B cell (primary cell): ENCODE results near the gene NR4A1. TPM values are rescaled to one million over a fixed set of nuclear protein-coding genes. Genes with fewer than 3 reads are reported as not detected.

Experiments used
- ATAC-seq: fragments of 200-7000 bp; cut with Tn5 transposase; one replicate; pipeline ENCODE4 v1.10.0; 2021; ENCODE audit warnings: low read depth, mild to moderate bottlenecking, moderate number of reproducible peaks, moderate library complexity
- CTCF ChIA-PET: fragments of 350-600 bp; sonication (Branson Sonifier 250); formaldehyde crosslinking; loops from one replicate; lab custom pipeline; 2021; ENCODE audit warnings: antibody characterized with exemption, inconsistent platforms; lab: Charles Lee
- POLR2A ChIA-PET: fragments of 350-600 bp; sonication (Branson Sonifier 250); formaldehyde crosslinking; loops from one replicate; lab custom pipeline; 2021; ENCODE audit warnings: antibody characterized with exemption; lab: Charles Lee
- DNase-seq: peaks from one replicate; pipeline ENCODE4 v3.0.0; 2013
- H2AFZ ChIP-seq: 2 replicates; pipeline ENCODE4 v1.6.1; 2012; ENCODE audit warnings: mild to moderate bottlenecking, low read depth, low read length; ENCODE audit not compliant: insufficient read depth, poor library complexity, severe bottlenecking
- H3K27ac ChIP-seq, 2 donors: 1 replicate in 1 of 2; 2 replicates in 1 of 2; pipeline ENCODE4 v1.5.1; 2012 to 2013; ENCODE audit warnings: low read length in 2 of 2, mild to moderate bottlenecking in 2 of 2, moderate library complexity in 1 of 2
- H3K27me3 ChIP-seq, 4 experiments: fragments of 200-600 bp in 1 of 4; sonication (generic) in 1 of 4; replicated peaks in 1 of 4; 1 replicate in 2 of 4; 2 replicates in 2 of 4; pipeline versions ENCODE4 v1.6.1 to v1.7.0; 2013 to 2016; ENCODE audit warnings: low read length in 3 of 4, mild to moderate bottlenecking in 2 of 4, mixed read lengths in 1 of 4, moderate library complexity in 1 of 4; ENCODE audit not compliant: insufficient read depth in 4 of 4, control insufficient read depth in 3 of 4; ENCODE audit errors: control extremely low read depth in 1 of 4
- H3K36me3 ChIP-seq, 2 experiments: replicated peaks in 1 of 2; 1 replicate in 1 of 2; 2 replicates in 1 of 2; pipeline versions ENCODE4 v1.6.1 to v1.7.1; 2013; ENCODE audit warnings: low read length in 1 of 2; ENCODE audit not compliant: insufficient read depth in 2 of 2, control insufficient read depth in 1 of 2; ENCODE audit errors: control extremely low read depth in 1 of 2, extremely low read depth in 1 of 2
- H3K4me1 ChIP-seq, 2 donors: fragments of 200-600 bp in 1 of 2; sonication (generic) in 1 of 2; 1 replicate in 1 of 2; 2 replicates in 1 of 2; pipeline versions ENCODE4 v1.5.1 to v1.6.1; 2013 to 2017; ENCODE audit warnings: low read length in 2 of 2; ENCODE audit not compliant: control insufficient read depth in 2 of 2, insufficient read depth in 2 of 2
- H3K4me2 ChIP-seq: replicated peaks from 2 replicates; pipeline ENCODE3; 2012; ENCODE audit warnings: mild to moderate bottlenecking, low read depth, low read length; ENCODE audit not compliant: poor library complexity, severe bottlenecking
- H3K4me3 ChIP-seq, 5 experiments: fragments of 200-600 bp in 1 of 5; sonication (generic) in 1 of 5; 1 replicate in 3 of 5; 2 replicates in 2 of 5; pipeline versions ENCODE4 v1.5.1 to v1.7.0; 2011 to 2016; ENCODE audit warnings: low read length in 4 of 5, mild to moderate bottlenecking in 4 of 5, low read depth in 2 of 5, control low read depth in 1 of 5, moderate library complexity in 1 of 5; ENCODE audit not compliant: insufficient read depth in 1 of 5; ENCODE audit errors: control extremely low read depth in 1 of 5, extremely low read depth in 1 of 5
- H3K79me2 ChIP-seq: fragments of 200-600 bp; sonication (generic); one replicate; pipeline ENCODE4 v1.6.0; 2016; ENCODE audit warnings: low read length; ENCODE audit not compliant: control insufficient read depth, insufficient read depth
- H3K9ac ChIP-seq: fragments of 200-600 bp; sonication (generic); 2 replicates; pipeline ENCODE4 v1.6.1; 2017; ENCODE audit warnings: mild to moderate bottlenecking, low read length, moderate library complexity
- H3K9me3 ChIP-seq, 3 donors: one replicate each; pipeline versions ENCODE4 v1.6.1 to v1.7.1; 2013; ENCODE audit warnings: low read length in 2 of 3; ENCODE audit not compliant: control insufficient read depth in 2 of 3, insufficient read depth in 1 of 3; ENCODE audit errors: control extremely low read depth in 1 of 3
- H4K20me1 ChIP-seq: 2 replicates; pipeline ENCODE4 v1.6.0; 2012; ENCODE audit warnings: mild to moderate bottlenecking, low read length; ENCODE audit not compliant: insufficient read depth, control insufficient read depth, poor library complexity, severe bottlenecking
- H3K27ac Mint-ChIP-seq: one replicate; pipeline ENCODE4 v1.8.0; 2021; ENCODE audit warnings: mixed read lengths
- H3K27me3 Mint-ChIP-seq: one replicate; pipeline ENCODE4 v1.8.0; 2021; ENCODE audit warnings: mixed read lengths
- H3K4me1 Mint-ChIP-seq: one replicate; pipeline ENCODE4 v1.8.0; 2021; ENCODE audit warnings: mixed read lengths
- H3K4me3 Mint-ChIP-seq: one replicate; pipeline ENCODE4 v1.8.0; 2021; ENCODE audit warnings: mixed read lengths
- H3K9me3 Mint-ChIP-seq: one replicate; pipeline ENCODE4 v1.8.0; 2022; ENCODE audit warnings: mixed read lengths; ENCODE audit not compliant: insufficient read depth
- CTCF ChIP-seq: fragments of 200-600 bp; IDR thresholded peaks from one replicate; pipeline ENCODE4 v1.8.0; 2022; ENCODE audit warnings: antibody characterized with exemption, mild to moderate bottlenecking
- EZH2 ChIP-seq: IDR thresholded peaks from 2 replicates; pipeline ENCODE4 v1.6.1; 2012; ENCODE audit warnings: borderline replicate concordance, low read depth, mild to moderate bottlenecking, moderate library complexity, low read length; ENCODE audit not compliant: insufficient read depth, poor library complexity, severe bottlenecking
- WGBS: methylation state at CpG from one replicate; pipeline ENCODE4 v1.1.5; 2013; ENCODE audit warnings: missing lambda C conversion rate; ENCODE audit not compliant: insufficient coverage; 5-methylcytosine and 5-hydroxymethylcytosine counted together
- intact Hi-C: fragments of 100-400 bp; cut with micrococcal nuclease; formaldehyde crosslinking; loops from one replicate; pipeline ENCODE4 v1.10.0; 2022
- polyA plus RNA-seq: library from polyadenylated mRNA; depleted of rRNA; stranded (reverse); fragments of >200 nt; gene quantifications from 2 replicates; pipeline ENCODE4 v1.2.3, GENCODE V29; 2012
- total RNA-seq, 2 donors: library from RNA; stranded (reverse); fragments of 120-200 nt in 1 of 2; gene quantifications; 1 replicate in 1 of 2; 2 replicates in 1 of 2; pipeline versions ENCODE4 v1.2.3 to v1.2.4, GENCODE V29; 2013 to 2022

Gene NR4A1
- total and polyA plus RNA-seq, 2 donors (not counting 1 experiment from before 2014, with no cell fraction given): 43.2 to 470 TPM

GRCh38 chr12:52033446-52034140 lies 17.6 kb upstream of the NR4A1 start:
- peaks cover 53% of the 10 kb centered on the region for H3K4me1 Mint-ChIP-seq

More at GRCh38 chr12:52033446-52034140, 17.6 kb upstream of the NR4A1 start:
- POLR2A ChIA-PET: interaction anchor here (0.5 to 2.4 kb wide), 8 partner anchors 10 to 187 kb away, joined by 3 to 15 read pairs (median 6); partner anchors contain the start of genes ATG101, NR4A1 and TAMALIN
- H3K4me2 ChIP-seq: peak overlapping the region; percentile 87
- 31% methylated on average over 9 of the region's 13 CpGs for WGBS
- H3K9ac ChIP-seq: peak overlapping the region; percentile 67
- Mint-ChIP-seq H3K9me3 (no peaks in the 10 kb centered on the region), H3K4me3 (peak overlapping the region; percentile 84), H3K27ac (peak overlapping the region; percentile 90), H3K27me3 (no peaks in the 10 kb centered on the region)
- CTCF ChIA-PET: interaction anchor here (1.2 to 32.6 kb wide), 9 partner anchors 9 to 88 kb away, joined by 3 to 1315 read pairs (median 18); partner anchors contain the start of genes ATG101, NR4A1, SMIM41 and TAMALIN
- no peaks in the 10 kb centered on the region for H3K36me3 ChIP-seq
- H3K9me3 ChIP-seq: no peaks in the 10 kb centered on the region
- H3K4me3 ChIP-seq: peak overlapping the region; percentile 32 to 62 (median 57)
- H3K4me1 ChIP-seq: peaks cover 35 to 56% of the 10 kb centered on the region in 2 donors
- no peak for ATAC-seq
- intact Hi-C loops: loop anchor here (1.0 to 5.0 kb wide), 6 partner anchors 8 to 85 kb away; partner anchors contain the start of genes ACVR1B, ATG101 and NR4A1
- H3K79me2 ChIP-seq: no peaks in the 10 kb centered on the region
- H4K20me1 ChIP-seq: no peaks in the 10 kb centered on the region
- TF ChIP-seq EZH2 (no peak), CTCF (no peak)
- peak overlapping the region; percentile 93 to 96 for H3K27ac ChIP-seq
- H2AFZ ChIP-seq: peak overlapping the region; percentile 47
- peaks cover 0 to 2% (median 0%) of the 10 kb centered on the region in 4 experiments for H3K27me3 ChIP-seq
- peak; percentile 57 for DNase-seq
